ENCODE results near the gene CNTNAP2.

DNA sequence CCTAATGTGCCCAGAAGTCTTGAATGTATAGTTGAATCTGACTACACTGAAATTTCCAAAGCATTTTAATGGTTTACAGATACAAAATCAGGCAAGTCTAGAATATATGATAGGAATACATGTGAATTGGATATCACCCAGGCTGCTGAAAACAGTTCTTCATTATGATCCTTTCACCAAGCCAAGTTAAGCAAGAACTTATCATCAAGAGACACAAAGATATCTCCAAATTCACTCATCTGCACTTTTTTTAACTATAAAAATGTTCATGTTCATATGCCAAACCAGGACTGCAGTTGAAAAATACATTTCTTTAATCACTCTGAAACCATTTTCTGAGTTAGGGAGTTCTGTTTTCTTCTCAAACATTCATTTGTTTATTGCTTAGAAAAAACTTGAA is 2061.4 kb downstream of the CNTNAP2 start:
- no peak for TF ChIP-seq MAFK (IDR thresholded peaks at IDR 0.05; ENCODE audit: low read depth, low read length)
- TF ChIP-seq HDAC2 (IDR thresholded peaks at IDR 0.05; ENCODE audit: borderline replicate concordance in 1 of 2, low read depth in 2 of 2, low read length in 2 of 2): no peak
- no peak for TF ChIP-seq POLR2AphosphoS5 (IDR thresholded peaks at IDR 0.05; ENCODE audit: low read depth, low read length)
- TF ChIP-seq, protein P1, sequence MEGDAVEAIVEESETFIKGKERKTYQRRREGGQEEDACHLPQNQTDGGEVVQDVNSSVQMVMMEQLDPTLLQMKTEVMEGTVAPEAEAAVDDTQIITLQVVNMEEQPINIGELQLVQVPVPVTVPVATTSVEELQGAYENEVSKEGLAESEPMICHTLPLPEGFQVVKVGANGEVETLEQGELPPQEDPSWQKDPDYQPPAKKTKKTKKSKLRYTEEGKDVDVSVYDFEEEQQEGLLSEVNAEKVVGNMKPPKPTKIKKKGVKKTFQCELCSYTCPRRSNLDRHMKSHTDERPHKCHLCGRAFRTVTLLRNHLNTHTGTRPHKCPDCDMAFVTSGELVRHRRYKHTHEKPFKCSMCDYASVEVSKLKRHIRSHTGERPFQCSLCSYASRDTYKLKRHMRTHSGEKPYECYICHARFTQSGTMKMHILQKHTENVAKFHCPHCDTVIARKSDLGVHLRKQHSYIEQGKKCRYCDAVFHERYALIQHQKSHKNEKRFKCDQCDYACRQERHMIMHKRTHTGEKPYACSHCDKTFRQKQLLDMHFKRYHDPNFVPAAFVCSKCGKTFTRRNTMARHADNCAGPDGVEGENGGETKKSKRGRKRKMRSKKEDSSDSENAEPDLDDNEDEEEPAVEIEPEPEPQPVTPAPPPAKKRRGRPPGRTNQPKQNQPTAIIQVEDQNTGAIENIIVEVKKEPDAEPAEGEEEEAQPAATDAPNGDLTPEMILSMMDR (IDR thresholded peaks at IDR 0.05; ENCODE audit: control extremely low read depth in 1 of 3, insufficient read depth in 1 of 3, low read depth in 1 of 3, low read length in 3 of 3): no peak
- no peak for TF ChIP-seq TCF12 (IDR thresholded peaks at IDR 0.05; ENCODE audit: low read depth, low read length)
- TF ChIP-seq GABPA (IDR thresholded peaks at IDR 0.05; ENCODE audit: borderline replicate concordance, insufficient read depth, low read length): no peak
- no peak for TF ChIP-seq RAD21 (IDR thresholded peaks at IDR 0.05 in 1 of 2, conservative IDR thresholded peaks at IDR 0.05 in 1 of 2; ENCODE audit: low read depth in 2 of 2, low read length in 2 of 2)
- no peak for TF ChIP-seq CEBPB (IDR thresholded peaks at IDR 0.05; ENCODE audit: low read depth, low read length)
- no peak for TF ChIP-seq POLR2A (IDR thresholded peaks at IDR 0.05; ENCODE audit: control extremely low read depth in 1 of 2, low read depth in 2 of 2, low read length in 2 of 2)
